K562 (cell line): Measurements from ENCODE around the gene UBTD1. TPM values are rescaled to one million over a fixed set of nuclear protein-coding genes. Genes with fewer than 3 reads are reported as not detected.

Experiments
- ATAC-seq: fragments of 200-7000 bp; cut with Tn5 transposase; 3 replicates; pipeline ENCODE4 v1.9.1; 2020; ENCODE audit warnings: moderate library complexity
- BruUV-seq: library from RNA; stranded (reverse); fragments of 400-500 nt; replicated peaks from 2 replicates; lab custom pipeline; 2021; lab: Mats Ljungman, UMichigan
- CTCF ChIA-PET: fragments of 300-600 bp; formaldehyde crosslinking; extraction: SDS; loops from one replicate; lab custom pipeline; 2021; ENCODE audit warnings: low intra/inter-chr PET ratio; lab: Yijun Ruan, JAX
- POLR2A ChIA-PET: fragments of 300-600, 350-650 bp; sonication (Branson Sonifier 250); formaldehyde crosslinking; extraction: SDS; loops from one replicate; lab custom pipeline; 2021; ENCODE audit warnings: antibody characterized with exemption, inconsistent platforms; lab: Yijun Ruan, JAX
- DNase-seq, 4 experiments: peaks; one replicate each; pipeline versions ENCODE4 v3.0.0 to v3.0.0-alpha.2; 2011 to 2018; ENCODE audit warnings: low spot score in 3 of 4, mixed read lengths in 3 of 4; ENCODE audit errors: extremely low read depth in 1 of 4
- FAIRE-seq: peaks from 2 replicates; lab custom pipeline; 2011; peaks lifted over from hg19 to GRCh38; lab: Jason Lieb, UNC
- H2AFZ ChIP-seq: 2 replicates; pipeline ENCODE4 v1.6.0; 2011; ENCODE audit warnings: low read depth, low read length, control low read depth, inconsistent platforms
- H3K27ac ChIP-seq: fragments of 200-600 bp; 3 replicates; pipeline ENCODE4 v1.8.0; 2011; ENCODE audit warnings: low read depth, mild to moderate bottlenecking, control low read depth, inconsistent platforms, low read length, moderate library complexity, mixed read lengths; ENCODE audit errors: extremely low read depth
- H3K27me3 ChIP-seq, 2 experiments: fragments of 300-600 bp in 1 of 2; 2 replicates in 1 of 2; 3 replicates in 1 of 2; pipeline versions ENCODE4 v1.6.0 to v1.8.0; 2011; ENCODE audit warnings: inconsistent platforms in 2 of 2, low read length in 2 of 2, mild to moderate bottlenecking in 1 of 2, mixed read lengths in 1 of 2, moderate library complexity in 1 of 2; ENCODE audit not compliant: control insufficient read depth in 2 of 2, insufficient read depth in 2 of 2
- H3K36me3 ChIP-seq: fragments of 300-600 bp; 3 replicates; pipeline ENCODE4 v1.8.0; 2011; ENCODE audit warnings: mild to moderate bottlenecking, low read length, inconsistent platforms; ENCODE audit not compliant: control insufficient read depth, insufficient read depth
- H3K4me1 ChIP-seq, 2 experiments: fragments of 200-600 bp in 1 of 2; replicated peaks in 1 of 2; 2 replicates in 1 of 2; 3 replicates in 1 of 2; pipeline versions ENCODE4 v1.5.1 to v1.8.0; 2011; ENCODE audit warnings: inconsistent platforms in 2 of 2, low read length in 2 of 2, mild to moderate bottlenecking in 1 of 2, mixed read lengths in 1 of 2, moderate library complexity in 1 of 2; ENCODE audit not compliant: control insufficient read depth in 2 of 2, insufficient read depth in 2 of 2
- H3K4me2 ChIP-seq: 2 replicates; pipeline ENCODE4 v1.6.1; 2011; ENCODE audit warnings: low read length, control low read depth, inconsistent platforms, mixed read lengths; ENCODE audit not compliant: insufficient read depth
- H3K4me3 ChIP-seq: fragments of 200-600 bp; sonication (generic), shearing (Covaris generic); 2 replicates; pipeline ENCODE4 v1.5.1; 2016; ENCODE audit warnings: control low read depth, inconsistent platforms
- H3K79me2 ChIP-seq: fragments of 200-600 bp; 3 replicates; pipeline ENCODE4 v1.8.0; 2011; ENCODE audit warnings: low read length, inconsistent platforms; ENCODE audit not compliant: control insufficient read depth, insufficient read depth
- H3K9ac ChIP-seq, 2 experiments: 2 replicates each; pipeline versions ENCODE4 v1.6.0 to v1.6.1; 2011; ENCODE audit warnings: low read depth in 2 of 2, low read length in 2 of 2, control low read depth in 1 of 2, inconsistent platforms in 1 of 2, mild to moderate bottlenecking in 1 of 2, mixed read lengths in 1 of 2; ENCODE audit not compliant: insufficient read depth in 1 of 2
- H3K9me1 ChIP-seq: one replicate; pipeline ENCODE4 v1.6.0; 2011; ENCODE audit warnings: inconsistent platforms, mild to moderate bottlenecking, low read length, moderate library complexity; ENCODE audit not compliant: control insufficient read depth, insufficient read depth
- H3K9me3 ChIP-seq: replicated peaks from 2 replicates; pipeline ENCODE4 v1.5.1; 2011; ENCODE audit warnings: low read depth, low read length, inconsistent platforms; ENCODE audit not compliant: control insufficient read depth, insufficient read depth
- H4K20me1 ChIP-seq: replicated peaks from 2 replicates; pipeline ENCODE4 v1.6.1; 2011; ENCODE audit warnings: low read length, inconsistent platforms, mixed read lengths; ENCODE audit not compliant: control insufficient read depth, insufficient read depth
- CHD4 ChIP-seq: fragments of 200-600 bp; sonication (generic); IDR thresholded peaks from 3 replicates; pipeline ENCODE4 v1.6.1; 2012; ENCODE audit warnings: low read depth, mild to moderate bottlenecking, mixed read lengths, low read length, inconsistent platforms; ENCODE audit not compliant: insufficient read depth, insufficient replicate concordance, poor library complexity, severe bottlenecking
- CREB3L1 ChIP-seq: fragments of 450-650 bp; IDR thresholded peaks from 2 replicates; pipeline ENCODE4 v1.6.1; 2014; ENCODE audit warnings: low read depth, mild to moderate bottlenecking, moderate library complexity, borderline replicate concordance
- HNRNPL ChIP-seq: fragments of 200-400 bp; formaldehyde crosslinking; IDR thresholded peaks from 2 replicates; pipeline ENCODE4 v1.6.1; 2017; ENCODE audit warnings: low read depth, mild to moderate bottlenecking, low read length
- MBD1 ChIP-seq: fragments of 250-450 bp; sonication (Bioruptor Pico); IDR thresholded peaks from 2 replicates; pipeline ENCODE4 v1.8.0; 2022; ENCODE audit warnings: inconsistent platforms
- NFYB ChIP-seq: IDR thresholded peaks from 2 replicates; pipeline ENCODE4 v1.6.1; 2011; ENCODE audit warnings: mild to moderate bottlenecking, moderate library complexity; ENCODE audit not compliant: insufficient read length; ENCODE audit errors: extremely low read depth
- RNF219 ChIP-seq: fragments of 250-450 bp; sonication (Bioruptor Pico); IDR thresholded peaks from 2 replicates; pipeline ENCODE4 v1.5.0; 2022; ENCODE audit warnings: mild to moderate bottlenecking
- SETDB1 ChIP-seq: IDR thresholded peaks from one replicate; pipeline ENCODE4 v1.6.1; 2012; ENCODE audit warnings: low read length, control low read depth, inconsistent platforms
- TFE3 ChIP-seq: fragments of 450-650 bp; formaldehyde crosslinking; IDR thresholded peaks from 2 replicates; pipeline ENCODE4 v1.4.0; 2020; ENCODE audit warnings: mild to moderate bottlenecking, mixed read lengths
- ZNF75A ChIP-seq: fragments of 450-650 bp; formaldehyde crosslinking; IDR thresholded peaks from 2 replicates; pipeline ENCODE4 v1.4.0; 2020; ENCODE audit warnings: mild to moderate bottlenecking
- ZSCAN32 ChIP-seq: fragments of 450-650 bp; formaldehyde crosslinking; IDR thresholded peaks from 2 replicates; pipeline ENCODE4 v1.4.0; 2020; ENCODE audit warnings: mild to moderate bottlenecking, moderate library complexity
- WGBS: fragments of 100-300 bp; shearing (Covaris generic); methylation state at CpG from one replicate; pipeline ENCODE4 v1.1.6; 2016; ENCODE audit warnings: low coverage, mixed read lengths; ENCODE audit not compliant: insufficient coverage; ENCODE audit errors: missing lambda C conversion rate; 5-methylcytosine and 5-hydroxymethylcytosine counted together
- in situ Hi-C: fragments of 300-500 bp; cut with MboI; formaldehyde crosslinking; loops from 4 replicates; pipeline ENCODE4 v1.15.0; 2018; ENCODE audit warnings: inconsistent platforms, mixed read lengths
- intact Hi-C: fragments of 100-400 bp; cut with micrococcal nuclease; formaldehyde crosslinking; loops from 2 replicates; pipeline ENCODE4 v1.14.2; 2022
- polyA plus RNA-seq, 8 experiments: library from polyadenylated mRNA; depleted of rRNA in 4 of 8; stranded (reverse) in 5 of 8; unstranded in 3 of 8; fragments of >200 nt; fragmentation: Nextera tagmentation in 2 of 8; fragmentation: Illumina TruSeq in 1 of 8; extraction: Ambion mirVana in 2 of 8; extraction: Trizol in 1 of 8; gene quantifications; 2 replicates each; pipeline versions ENCODE4 v1.2.1 to v1.2.3, GENCODE V29; 2011 to 2014; ENCODE audit warnings: inconsistent platforms in 1 of 8, missing spikeins in 1 of 8
- total RNA-seq, 7 experiments: library from RNA; depleted of rRNA in 6 of 7; stranded (reverse); fragments of >200 nt in 6 of 7; fragmentation: Illumina TruSeq in 2 of 7; extraction: Trizol in 2 of 7; gene quantifications; 2 replicates each; pipeline versions ENCODE4 v1.2.1 to v1.2.3, GENCODE V29; 2011 to 2021; ENCODE audit warnings: low replicate concordance in 1 of 7

The UBTD1 gene
- total and polyA plus RNA-seq, 9 of the 15 experiments (the other 6 are each of a cell fraction or from before 2014, with no cell fraction given), result 0.08 to 1.6 (median 0.81) TPM; not detected in 1

- TF ChIP-seq CHD4, result no peak
These were observed 66.1 kb downstream of the UBTD1 start (continued) for GRCh38 chr10:97564776-97565175.

GRCh38 chr10:97566336-97566996, 67.7 kb downstream of the UBTD1 start:
- 67% methylated on average over 1 of the region's 2 CpGs for WGBS
- H3K4me1 ChIP-seq, result peaks cover 0 to 5% of the 10 kb centered on the region in 2 experiments; a peak in 1 of 5 replicates
- FAIRE-seq (no peak), ATAC-seq (no peak), DNase-seq (no peak)
- CTCF ChIA-PET, result no interaction called here
- POLR2A ChIA-PET, result interaction anchor here (0.6 kb wide), 1 partner anchor 33 kb away, joined by 3 read pairs; no protein-coding TSS in a partner anchor
- BruUV-seq, result no TSS peak
- in situ Hi-C loops (no loop called here), intact Hi-C loops (no loop called here)
- no peak overlapping the region for H3K4me3 ChIP-seq
- H2AFZ ChIP-seq, result no peak overlapping the region
- H3K27me3 ChIP-seq, result no peaks in the 10 kb centered on the region
- no peak overlapping the region for H3K9ac ChIP-seq
- no peak overlapping the region for H3K4me2 ChIP-seq
- H4K20me1 ChIP-seq, result no peaks in the 10 kb centered on the region
- no peaks in the 10 kb centered on the region for H3K9me1 ChIP-seq
- H3K36me3 ChIP-seq, result no peaks in the 10 kb centered on the region
- no peak overlapping the region for H3K27ac ChIP-seq
- no peaks in the 10 kb centered on the region for H3K9me3 ChIP-seq
- H3K79me2 ChIP-seq, result no peaks in the 10 kb centered on the region
- TF ChIP-seq RNF219 (no peak), NFYB (no peak), ZSCAN32 (CRISPR knock-in tag) (no peak), MBD1 (CRISPR knock-in tag) (no peak), HNRNPL (no peak), CREB3L1 (no peak), ZNF75A (CRISPR knock-in tag) (no peak), SETDB1 (no peak), TFE3 (CRISPR knock-in tag) (no peak)
